ENCODE results near the gene CHAT. TPM values are rescaled to one million over a fixed set of nuclear protein-coding genes. Genes with fewer than 3 reads are reported as not detected.

CHAT gene
- total and polyA plus RNA-seq, 4 donors, result not detected

DNA sequence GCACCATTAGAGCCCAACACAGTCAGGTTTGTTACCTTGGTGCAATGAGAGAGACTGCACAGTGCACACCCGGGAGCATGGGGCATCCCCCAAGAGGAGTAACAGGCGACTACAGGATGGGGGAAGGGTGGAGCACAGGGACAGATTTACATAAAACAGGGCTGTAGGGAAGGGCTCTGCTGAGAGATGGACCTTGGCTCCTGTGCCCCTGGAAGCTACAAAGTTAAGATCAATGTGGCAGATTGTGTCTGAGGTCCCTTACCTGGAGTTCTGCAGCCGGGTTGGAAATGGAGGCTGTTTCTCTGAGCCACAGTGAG lies 17.4 kb upstream of the CHAT start:
- Histone ChIP-seq H3K36me3 (ENCODE audit: control insufficient read depth in 4 of 4, insufficient read depth in 4 of 4, low read length in 4 of 4) (no peaks in the 10 kb centered on the region), H3K27ac (ENCODE audit: low read depth in 1 of 2, low read length in 1 of 2) (no peak overlapping the region), H3K4me1 (ENCODE audit: control insufficient read depth in 5 of 5, insufficient read depth in 5 of 5, low read length in 5 of 5) (peaks cover 0 to 2% (median 0%) of the 10 kb centered on the region in 5 donors), H3K9ac (ENCODE audit: insufficient read depth in 1 of 2, low read length in 2 of 2) (no peak overlapping the region), H3K9me3 (ENCODE audit: control insufficient read depth in 4 of 4, insufficient read depth in 3 of 4, low read length in 3 of 4) (no peaks in the 10 kb centered on the region), H3K27me3 (ENCODE audit: control insufficient read depth in 3 of 3, insufficient read depth in 3 of 3, low read length in 2 of 3) (peaks cover 0 to 3% (median 0%) of the 10 kb centered on the region in 3 donors), H3K4me3 (no peak overlapping the region)
- ATAC-seq (ENCODE audit: insufficient read depth, low FRiP score) (no peak), DNase-seq (no peak)
- WGBS, 2 donors, result 60 to 73% methylated on average over 3 of the region's 3 CpGs
- TF ChIP-seq, protein P1, sequence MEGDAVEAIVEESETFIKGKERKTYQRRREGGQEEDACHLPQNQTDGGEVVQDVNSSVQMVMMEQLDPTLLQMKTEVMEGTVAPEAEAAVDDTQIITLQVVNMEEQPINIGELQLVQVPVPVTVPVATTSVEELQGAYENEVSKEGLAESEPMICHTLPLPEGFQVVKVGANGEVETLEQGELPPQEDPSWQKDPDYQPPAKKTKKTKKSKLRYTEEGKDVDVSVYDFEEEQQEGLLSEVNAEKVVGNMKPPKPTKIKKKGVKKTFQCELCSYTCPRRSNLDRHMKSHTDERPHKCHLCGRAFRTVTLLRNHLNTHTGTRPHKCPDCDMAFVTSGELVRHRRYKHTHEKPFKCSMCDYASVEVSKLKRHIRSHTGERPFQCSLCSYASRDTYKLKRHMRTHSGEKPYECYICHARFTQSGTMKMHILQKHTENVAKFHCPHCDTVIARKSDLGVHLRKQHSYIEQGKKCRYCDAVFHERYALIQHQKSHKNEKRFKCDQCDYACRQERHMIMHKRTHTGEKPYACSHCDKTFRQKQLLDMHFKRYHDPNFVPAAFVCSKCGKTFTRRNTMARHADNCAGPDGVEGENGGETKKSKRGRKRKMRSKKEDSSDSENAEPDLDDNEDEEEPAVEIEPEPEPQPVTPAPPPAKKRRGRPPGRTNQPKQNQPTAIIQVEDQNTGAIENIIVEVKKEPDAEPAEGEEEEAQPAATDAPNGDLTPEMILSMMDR (IDR thresholded peaks at IDR 0.05; ENCODE audit: control extremely low read depth, extremely low read depth), result no peak

DNA sequence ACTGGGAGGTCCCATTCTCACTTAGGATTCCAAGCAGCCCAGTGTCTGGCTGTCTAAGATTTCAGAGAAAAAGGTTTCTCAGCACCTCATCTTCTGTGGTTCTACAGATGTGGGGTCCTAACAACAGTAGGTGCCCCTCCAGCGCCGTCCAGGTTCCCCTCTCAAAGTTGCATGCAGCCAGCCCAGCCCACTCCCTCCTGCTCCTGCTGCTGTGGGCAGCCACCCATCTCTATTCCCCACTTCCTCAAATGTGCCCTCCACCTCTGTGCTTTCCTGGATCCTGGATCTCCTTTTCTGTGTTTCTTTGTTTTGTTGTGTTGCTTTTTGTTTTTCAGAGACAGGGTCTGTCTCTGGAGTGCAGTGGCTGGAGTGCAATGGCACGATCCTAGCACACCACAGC lies 17.0 kb upstream of the CHAT start:
- H3K27me3 ChIP-seq (ENCODE audit: control insufficient read depth in 3 of 3, insufficient read depth in 3 of 3, low read length in 2 of 3), result peaks cover 0 to 3% (median 0%) of the 10 kb centered on the region in 3 donors
- 73 to 93% methylated on average over 3 of the region's 3 CpGs for WGBS, 2 donors
- H3K36me3 ChIP-seq (ENCODE audit: control insufficient read depth in 4 of 4, insufficient read depth in 4 of 4, low read length in 4 of 4), result no peaks in the 10 kb centered on the region
- TF ChIP-seq, protein P1 (IDR thresholded peaks at IDR 0.05; ENCODE audit: control extremely low read depth, extremely low read depth), result no peak
- H3K4me1 ChIP-seq (ENCODE audit: control insufficient read depth in 5 of 5, insufficient read depth in 5 of 5, low read length in 5 of 5), result peaks cover 0 to 2% (median 0%) of the 10 kb centered on the region in 5 donors
- no peak overlapping the region for H3K4me3 ChIP-seq
- H3K9ac ChIP-seq (ENCODE audit: insufficient read depth in 1 of 2, low read length in 2 of 2), result no peak overlapping the region
- no peak overlapping the region for H3K27ac ChIP-seq (ENCODE audit: low read depth in 1 of 2, low read length in 1 of 2)
- no peak for DNase-seq
- H3K9me3 ChIP-seq (ENCODE audit: control insufficient read depth in 4 of 4, insufficient read depth in 3 of 4, low read length in 3 of 4), result no peaks in the 10 kb centered on the region
- no peak for ATAC-seq (ENCODE audit: insufficient read depth, low FRiP score)

DNA sequence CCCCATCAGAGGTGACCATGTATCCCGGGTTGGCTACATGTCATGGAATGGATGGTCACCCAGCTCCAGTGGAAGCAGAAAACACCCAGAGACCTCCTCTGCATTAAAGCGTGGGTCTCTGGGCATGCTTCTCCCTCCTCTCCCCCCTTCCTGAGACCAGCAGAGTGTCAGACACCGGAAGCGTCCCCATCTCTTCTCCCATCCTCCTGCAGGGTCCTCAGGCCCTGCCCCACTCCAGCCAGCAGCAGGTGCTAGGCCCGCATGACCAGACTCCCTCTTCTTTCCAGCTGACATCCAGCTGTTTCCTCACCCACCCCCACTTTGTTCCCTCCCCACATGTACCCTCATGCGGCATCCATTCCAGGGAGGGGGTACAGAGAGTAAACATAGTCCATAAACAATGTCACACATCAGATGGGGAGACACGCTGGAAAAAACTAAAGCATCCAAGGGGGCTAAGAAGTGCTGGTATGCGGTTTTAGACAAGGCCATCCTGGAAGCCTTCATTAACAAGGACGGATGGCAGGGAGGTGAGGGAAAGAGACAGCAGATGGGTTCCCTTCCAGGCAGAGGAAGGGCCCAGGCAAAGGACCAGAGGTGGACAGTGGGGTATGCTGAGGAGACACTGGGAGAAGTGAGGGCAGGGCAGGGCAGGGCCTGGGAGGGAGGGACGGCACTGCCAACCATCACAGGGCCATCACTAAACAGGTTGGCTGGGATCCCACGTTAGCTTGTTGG lies 16.2 kb upstream of the CHAT start:
- TF ChIP-seq, protein P1 (IDR thresholded peaks at IDR 0.05; ENCODE audit: control extremely low read depth, extremely low read depth), result no peak

More for the DNA sequence above, 16.2 kb upstream of the CHAT start:
- Histone ChIP-seq H3K27ac (ENCODE audit: low read depth in 1 of 2, low read length in 1 of 2) (no peak overlapping the region), H3K4me3 (no peak overlapping the region), H3K36me3 (ENCODE audit: control insufficient read depth in 4 of 4, insufficient read depth in 4 of 4, low read length in 4 of 4) (no peaks in the 10 kb centered on the region), H3K4me1 (ENCODE audit: control insufficient read depth in 5 of 5, insufficient read depth in 5 of 5, low read length in 5 of 5) (peaks cover 0 to 2% (median 0%) of the 10 kb centered on the region in 5 donors), H3K27me3 (ENCODE audit: control insufficient read depth in 3 of 3, insufficient read depth in 3 of 3, low read length in 2 of 3) (peaks cover 0 to 3% (median 0%) of the 10 kb centered on the region in 3 donors), H3K9me3 (ENCODE audit: control insufficient read depth in 4 of 4, insufficient read depth in 3 of 4, low read length in 3 of 4) (no peaks in the 10 kb centered on the region), H3K9ac (ENCODE audit: insufficient read depth in 1 of 2, low read length in 2 of 2) (no peak overlapping the region)
- no peak for DNase-seq
- ATAC-seq (ENCODE audit: insufficient read depth, low FRiP score), result no peak
- 77 to 81% methylated on average over 10 to 11 of the region's 11 CpGs for WGBS, 2 donors

Measured in lung (tissue), 12 donors.